Activated CD8-positive, alpha-beta T cell treated with anti-CD3 and anti-CD28 coated beads, Interleukin-2, amount 10 ng/mL, durations not matched to agents 7 days and 5 days (primary cell): ENCODE data around the gene SRSF7. TPM values are rescaled to one million over a fixed set of nuclear protein-coding genes. Genes with fewer than 3 reads are reported as not detected.
A peak's percentile ranks its signal among the peaks of the same experiment; 100 is the strongest.
"Not testable (repeated sequence)": the region's sequence is repeated elsewhere in the genome, so short reads cannot be mapped to it uniquely, and the experiment has no call there.

Experiments used
- ATAC-seq: fragments of 150-1000 bp; cut with Tn5 transposase; one replicate; pipeline ENCODE4 v1.10.0; 2021; ENCODE audit warnings: moderate library complexity
- CTCF ChIA-PET: fragments of 350-600 bp; sonication (Branson Sonifier 250); formaldehyde crosslinking; loops from one replicate; lab custom pipeline; 2021; ENCODE audit warnings: antibody characterized with exemption; lab: Charles Lee
- POLR2A ChIA-PET: fragments of 350-600 bp; sonication (Branson Sonifier 250); formaldehyde crosslinking; loops from one replicate; lab custom pipeline; 2021; ENCODE audit warnings: antibody characterized with exemption; lab: Charles Lee
- DNase-seq: peaks from one replicate; pipeline ENCODE4 v3.0.0-alpha.2; 2020
- H3K27ac Mint-ChIP-seq: one replicate; pipeline ENCODE4 v1.8.0; 2021; ENCODE audit warnings: mild to moderate bottlenecking, mixed read lengths
- H3K27me3 Mint-ChIP-seq: one replicate; pipeline ENCODE4 v1.8.0; 2021; ENCODE audit warnings: low read depth, mixed read lengths
- H3K36me3 Mint-ChIP-seq: one replicate; pipeline ENCODE4 v1.8.0; 2021; ENCODE audit warnings: low read depth, mixed read lengths
- H3K4me1 Mint-ChIP-seq: one replicate; pipeline ENCODE4 v1.8.0; 2021; ENCODE audit warnings: low read depth, mixed read lengths
- H3K4me3 Mint-ChIP-seq: one replicate; pipeline ENCODE4 v1.8.0; 2021; ENCODE audit warnings: mild to moderate bottlenecking, mixed read lengths
- H3K9me3 Mint-ChIP-seq: one replicate; pipeline ENCODE4 v1.8.0; 2022; ENCODE audit warnings: mixed read lengths; ENCODE audit not compliant: insufficient read depth
- total RNA-seq, 2 experiments: library from RNA; stranded (reverse); gene quantifications; one replicate each; pipeline ENCODE4 v1.2.3, GENCODE V29; 2021

Gene SRSF7
- total RNA-seq, 2 experiments from 2014 or later: 348 to 356 TPM

GRCh38 chr2:38731684-38732221 is 19.4 kb downstream of the SRSF7 start:
- H3K36me3 Mint-ChIP-seq: peaks cover 35% of the 10 kb centered on the region
- no peaks in the 10 kb centered on the region for H3K9me3 Mint-ChIP-seq
- H3K4me1 Mint-ChIP-seq: no peaks in the 10 kb centered on the region
- ATAC-seq (no peak), DNase-seq (no peak)
- ChIA-PET CTCF (interaction anchor here (1.0 to 2.0 kb wide), 4 partner anchors 9 to 152 kb away, joined by 3 to 13 read pairs (median 4); no protein-coding TSS in a partner anchor), POLR2A (interaction anchor here (0.8 to 1.9 kb wide), 4 partner anchors 13 to 130 kb away, joined by 3 to 14 read pairs (median 4); partner anchors contain the start of gene SRSF7)
- no peak overlapping the region for H3K4me3 Mint-ChIP-seq
- peak overlapping the region; percentile 23 for H3K27ac Mint-ChIP-seq
- H3K27me3 Mint-ChIP-seq: no peaks in the 10 kb centered on the region

- Mint-ChIP-seq H3K9me3 (no peaks in the 10 kb centered on the region), H3K4me3 (no peak overlapping the region), H3K4me1 (no peaks in the 10 kb centered on the region), H3K36me3 (peaks cover 32% of the 10 kb centered on the region), H3K27me3 (no peaks in the 10 kb centered on the region), H3K27ac (peak overlapping the region; percentile 23)
- ATAC-seq: no peak
- ChIA-PET CTCF (interaction anchor here (1.4 to 2.0 kb wide), 2 partner anchors 103 to 149 kb away, joined by 3 to 13 read pairs; no protein-coding TSS in a partner anchor), POLR2A (interaction anchor here (1.0 to 1.9 kb wide), 2 partner anchors 20 to 130 kb away, joined by 4 to 14 read pairs; partner anchors contain the start of gene SRSF7)
- no peak for DNase-seq
Observed at GRCh38 chr2:38731090-38731489, 20.1 kb downstream of the SRSF7 start.

DNA sequence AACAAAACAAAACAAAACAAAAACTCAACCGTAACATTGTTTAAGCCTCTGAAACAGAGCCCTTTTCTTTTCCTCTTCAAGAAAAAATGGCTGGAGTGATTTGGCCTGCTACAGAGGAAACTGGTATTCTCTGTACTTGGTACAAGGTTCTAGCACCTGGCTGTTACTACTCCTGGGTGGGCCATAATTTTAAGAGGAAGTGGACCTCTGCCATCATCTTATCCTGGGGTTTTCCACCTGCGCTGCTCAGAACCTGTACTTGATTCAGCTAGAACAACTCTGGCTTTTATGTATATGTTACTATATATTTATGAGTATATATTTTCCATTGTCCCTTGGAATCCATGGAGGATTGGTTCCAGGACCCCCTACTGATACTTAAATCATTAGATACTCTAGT is 22.5 kb downstream of the SRSF7 start:
- H3K4me1 Mint-ChIP-seq: peaks cover 7% of the 10 kb centered on the region
- H3K27me3 Mint-ChIP-seq: no peaks in the 10 kb centered on the region
- ChIA-PET CTCF (interaction anchor here (8.8 to 9.6 kb wide), 2 partner anchors 124 to 147 kb away, joined by 89 to 139 read pairs; partner anchors contain the start of gene HNRNPLL), POLR2A (no interaction called here)
- peaks cover 28% of the 10 kb centered on the region for H3K36me3 Mint-ChIP-seq
- H3K4me3 Mint-ChIP-seq: no peak overlapping the region
- ATAC-seq: no peak
- no peak overlapping the region for H3K27ac Mint-ChIP-seq
- DNase-seq: no peak
- H3K9me3 Mint-ChIP-seq: no peaks in the 10 kb centered on the region

- ChIA-PET POLR2A (interaction anchor here (0.6 kb wide), 1 partner anchor 176 kb away, joined by 3 read pairs; no protein-coding TSS in a partner anchor), CTCF (interaction anchor here (8.8 to 9.6 kb wide), 2 partner anchors 123 to 146 kb away, joined by 89 to 139 read pairs; partner anchors contain the start of gene HNRNPLL)
- peaks cover 13% of the 10 kb centered on the region for H3K4me1 Mint-ChIP-seq
- H3K9me3 Mint-ChIP-seq: no peaks in the 10 kb centered on the region
- no peak overlapping the region for H3K27ac Mint-ChIP-seq
- no peak for ATAC-seq
- H3K4me3 Mint-ChIP-seq: no peak overlapping the region
- no peaks in the 10 kb centered on the region for H3K27me3 Mint-ChIP-seq
- H3K36me3 Mint-ChIP-seq: peaks cover 22% of the 10 kb centered on the region
- no peak for DNase-seq
Observed at GRCh38 chr2:38727661-38728060, 23.5 kb downstream of the SRSF7 start.

DNA sequence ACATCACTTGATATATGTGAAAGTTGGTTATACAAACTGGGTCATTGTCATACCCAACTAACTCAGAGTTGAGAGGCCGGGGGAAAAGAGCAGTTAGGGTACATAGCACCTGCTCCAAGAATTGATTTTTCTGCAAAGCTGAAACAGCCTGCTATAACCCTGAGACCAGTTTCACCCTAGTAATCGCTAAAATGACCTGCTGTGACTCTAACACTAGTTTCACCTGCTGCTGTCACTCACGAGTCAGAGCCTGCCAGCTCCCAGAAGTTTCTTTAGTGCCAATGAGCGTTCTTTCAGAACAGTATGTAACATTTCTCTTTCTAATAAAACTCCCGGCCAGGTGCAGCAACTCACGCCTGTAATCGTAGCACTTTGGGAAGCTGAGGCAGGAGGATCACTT is 28.0 kb downstream of the SRSF7 start:
- Mint-ChIP-seq H3K4me3 (no peak overlapping the region), H3K4me1 (peaks cover 36% of the 10 kb centered on the region), H3K27ac (peak overlapping the region; percentile 83), H3K27me3 (no peaks in the 10 kb centered on the region), H3K9me3 (no peaks in the 10 kb centered on the region), H3K36me3 (peaks cover 31% of the 10 kb centered on the region)
- no peak for DNase-seq
- no peak for ATAC-seq
- ChIA-PET CTCF (interaction anchor here (0.8 to 9.6 kb wide), 13 partner anchors 10 to 165 kb away, joined by 3 to 139 read pairs (median 4); partner anchors contain the start of genes HNRNPLL and SRSF7), POLR2A (interaction anchor here (1.0 to 1.7 kb wide), 3 partner anchors 33 to 121 kb away, joined by 3 to 4 read pairs (median 3); partner anchors contain the start of gene HNRNPLL)

DNA sequence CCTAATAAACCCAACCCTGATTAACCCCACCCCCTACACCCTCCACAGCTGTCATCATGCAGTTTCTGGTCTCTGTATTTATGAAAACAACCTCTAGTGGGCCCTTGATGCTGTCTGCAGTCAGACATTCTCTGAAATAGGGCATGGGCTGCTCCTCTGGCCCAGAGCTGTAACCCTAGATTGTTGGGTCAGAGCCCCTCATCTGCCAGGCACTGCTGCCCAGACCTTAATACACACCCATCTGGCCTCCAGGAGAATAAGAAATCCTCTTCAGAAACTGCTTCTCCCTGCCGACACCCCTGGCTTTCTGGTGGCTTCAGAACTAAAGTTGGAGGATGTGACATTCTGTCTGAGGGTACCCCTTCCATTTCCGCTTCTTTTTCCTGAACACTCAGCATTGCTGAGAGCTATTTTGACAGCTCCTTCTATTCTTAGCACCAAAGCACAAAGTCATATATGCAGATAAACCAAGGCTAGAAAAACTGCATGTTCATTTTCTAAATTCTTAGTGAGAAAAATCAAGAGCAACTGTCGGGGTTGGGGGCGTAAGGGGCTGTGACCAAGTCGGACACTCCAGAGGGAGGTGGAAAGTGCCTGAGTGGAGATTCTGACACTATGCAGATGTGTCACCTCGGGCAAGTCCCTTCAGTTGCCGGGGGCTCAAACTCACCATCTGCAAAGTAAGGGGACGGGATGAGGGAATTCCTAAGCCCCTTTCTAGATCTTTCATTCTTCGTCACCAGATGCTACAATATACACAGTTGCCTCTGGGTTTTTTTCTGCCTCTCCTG is 28.7 kb downstream of the SRSF7 start:
- ATAC-seq (peak; percentile 56), DNase-seq (peak; percentile 42)
- ChIA-PET CTCF (interaction anchor here (1.0 to 9.6 kb wide), 12 partner anchors 9 to 164 kb away, joined by 3 to 139 read pairs (median 5); partner anchors contain the start of gene HNRNPLL), POLR2A (interaction anchor here (0.5 to 1.7 kb wide), 5 partner anchors 29 to 120 kb away, joined by 3 to 5 read pairs (median 3); partner anchors contain the start of genes HNRNPLL and SRSF7)
- Mint-ChIP-seq H3K4me1 (peaks cover 36% of the 10 kb centered on the region), H3K9me3 (no peaks in the 10 kb centered on the region), H3K36me3 (peaks cover 31% of the 10 kb centered on the region), H3K27ac (peak overlapping the region; percentile 83), H3K27me3 (no peaks in the 10 kb centered on the region), H3K4me3 (peak overlapping the region; percentile 32)

DNA sequence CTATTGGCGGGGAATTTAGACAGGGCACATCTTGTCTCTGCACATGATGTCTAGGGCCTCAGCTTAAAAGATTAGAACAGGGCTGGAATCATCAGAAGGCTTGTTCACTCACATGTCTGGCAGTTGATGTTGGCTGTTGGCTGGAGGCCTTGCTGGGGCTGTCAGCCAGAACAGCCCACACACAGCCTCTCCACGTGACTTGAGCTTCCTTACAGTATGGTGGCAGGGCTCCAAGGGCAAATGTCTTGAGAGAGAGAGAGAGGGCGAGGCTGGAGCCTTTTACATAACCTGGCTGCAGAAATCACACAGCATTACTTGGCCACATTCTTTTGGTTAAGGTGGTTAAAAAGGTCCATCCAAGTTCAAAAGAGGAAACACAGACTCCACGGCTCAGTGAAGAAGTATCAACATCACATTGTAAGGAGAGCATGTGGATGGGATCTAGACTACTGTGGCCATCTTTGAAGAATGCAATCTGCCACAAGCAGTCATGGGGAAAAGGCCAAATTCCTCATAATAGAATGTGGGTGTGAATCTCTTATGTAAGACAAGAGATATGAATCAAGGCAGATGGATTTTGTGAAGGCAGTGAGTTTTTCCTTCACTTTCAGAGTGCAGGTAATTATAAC is 30.4 kb downstream of the SRSF7 start:
- peaks cover 35% of the 10 kb centered on the region for H3K36me3 Mint-ChIP-seq
- H3K9me3 Mint-ChIP-seq: no peaks in the 10 kb centered on the region
- H3K27me3 Mint-ChIP-seq: no peaks in the 10 kb centered on the region
- ChIA-PET POLR2A (interaction anchor here (0.7 kb wide), 1 partner anchor 54 kb away, joined by 3 read pairs; the partner anchor contains the start of gene GALM), CTCF (interaction anchor here (2.1 kb wide), 1 partner anchor 38 kb away, joined by 10 read pairs; no protein-coding TSS in a partner anchor)
- DNase-seq (no peak), ATAC-seq (peak; percentile 17)
- peaks cover 33% of the 10 kb centered on the region for H3K4me1 Mint-ChIP-seq
- peak overlapping the region; percentile 37 for H3K27ac Mint-ChIP-seq
- no peak overlapping the region for H3K4me3 Mint-ChIP-seq

DNA sequence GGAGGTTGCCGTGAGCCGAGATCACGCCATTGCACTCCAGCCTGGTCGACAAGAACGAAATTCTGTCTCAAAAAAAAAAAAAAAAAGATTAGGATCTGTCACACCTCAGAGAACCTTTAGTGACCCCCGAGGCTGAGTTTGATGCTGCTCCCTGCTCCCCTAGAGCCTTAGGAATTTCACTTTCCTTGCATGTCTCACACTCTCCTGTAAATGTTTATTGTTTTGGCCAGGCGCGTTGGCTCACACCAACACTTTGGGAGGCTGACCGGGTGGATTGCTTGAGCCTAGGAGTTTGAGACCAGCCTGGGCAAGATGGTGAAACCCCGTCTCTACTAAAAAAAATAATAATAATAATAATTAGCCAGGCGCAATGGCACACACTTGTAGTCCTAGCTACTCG is 31.5 kb downstream of the SRSF7 start:
- no peak overlapping the region for H3K27ac Mint-ChIP-seq
- ATAC-seq: no peak
- no peaks in the 10 kb centered on the region for H3K9me3 Mint-ChIP-seq
- peaks cover 36% of the 10 kb centered on the region for H3K4me1 Mint-ChIP-seq
- DNase-seq: no peak
- no peaks in the 10 kb centered on the region for H3K27me3 Mint-ChIP-seq
- H3K36me3 Mint-ChIP-seq: peaks cover 39% of the 10 kb centered on the region
- POLR2A ChIA-PET: no interaction called here
- CTCF ChIA-PET: interaction anchor here (0.9 kb wide), 1 partner anchor 52 kb away, joined by 3 read pairs; no protein-coding TSS in a partner anchor
- no peak overlapping the region for H3K4me3 Mint-ChIP-seq

DNA sequence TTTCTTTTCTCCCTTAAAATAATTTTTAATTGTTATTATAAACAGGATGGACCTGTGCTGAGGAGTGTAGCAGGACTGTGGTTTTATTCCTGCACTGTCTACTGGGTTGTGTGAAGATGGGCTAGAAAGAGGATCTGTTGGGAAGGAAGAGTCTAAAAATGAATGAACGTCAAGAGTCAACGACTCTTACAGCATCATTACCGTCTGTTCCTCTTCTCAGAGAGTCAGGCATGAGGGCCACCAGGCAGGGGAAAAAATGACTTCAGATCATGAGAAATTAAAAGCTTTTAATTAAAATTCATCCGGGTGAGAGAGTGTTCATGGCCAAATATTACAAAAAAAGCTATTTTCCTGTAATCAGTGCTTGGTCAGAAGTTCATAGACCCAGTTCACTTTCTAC is 32.6 kb downstream of the SRSF7 start:
- no peaks in the 10 kb centered on the region for H3K9me3 Mint-ChIP-seq
- ATAC-seq (no peak), DNase-seq (no peak)
- ChIA-PET CTCF (interaction anchor here (0.8 to 2.6 kb wide), 3 partner anchors 51 to 137 kb away, joined by 3 to 15 read pairs (median 3); no protein-coding TSS in a partner anchor), POLR2A (no interaction called here)
- peaks cover 42% of the 10 kb centered on the region for H3K36me3 Mint-ChIP-seq
- no peaks in the 10 kb centered on the region for H3K27me3 Mint-ChIP-seq
- no peak overlapping the region for H3K27ac Mint-ChIP-seq
- H3K4me3 Mint-ChIP-seq: no peak overlapping the region
- peaks cover 40% of the 10 kb centered on the region for H3K4me1 Mint-ChIP-seq

GRCh38 chr2:38716185-38716584 is 35.0 kb downstream of the SRSF7 start:
- Mint-ChIP-seq H3K27ac (no peak overlapping the region), H3K27me3 (no peaks in the 10 kb centered on the region), H3K4me3 (no peak overlapping the region), H3K9me3 (no peaks in the 10 kb centered on the region), H3K4me1 (peaks cover 22% of the 10 kb centered on the region), H3K36me3 (peaks cover 54% of the 10 kb centered on the region)
- no peak for ATAC-seq
- ChIA-PET POLR2A (no interaction called here), CTCF (interaction anchor here (1.0 to 1.4 kb wide), 3 partner anchors 111 to 180 kb away, joined by 3 to 7 read pairs (median 6); no protein-coding TSS in a partner anchor)
- no peak for DNase-seq

DNA sequence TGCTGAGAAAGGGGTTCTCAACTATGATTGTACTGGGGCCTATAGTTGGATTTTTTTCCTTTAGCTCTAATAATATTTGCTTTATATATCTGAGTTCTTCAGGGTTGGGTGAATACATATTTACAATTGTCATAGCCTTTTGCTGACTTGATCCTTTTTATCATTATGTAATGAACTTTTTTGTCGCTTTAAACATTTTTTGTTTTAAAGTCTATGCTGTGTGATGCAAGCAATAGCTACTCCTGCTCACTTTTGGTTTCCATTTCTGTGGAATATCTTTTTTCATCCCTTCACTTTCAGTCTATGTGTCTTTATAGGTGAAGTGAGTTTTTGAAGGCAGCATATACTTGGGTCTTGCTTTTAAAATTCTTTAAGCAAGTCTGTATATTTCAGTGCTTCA is 36.2 kb downstream of the SRSF7 start:
- POLR2A ChIA-PET, DNase-seq, H3K27me3 Mint-ChIP-seq, ATAC-seq, H3K4me3 Mint-ChIP-seq, H3K9me3 Mint-ChIP-seq: not testable (repeated sequence)
- peak overlapping the region; percentile 55 for H3K27ac Mint-ChIP-seq
- CTCF ChIA-PET: interaction anchor here (1.3 to 2.1 kb wide), 3 partner anchors 10 to 133 kb away, joined by 4 to 10 read pairs (median 7); no protein-coding TSS in a partner anchor
- peaks cover 17% of the 10 kb centered on the region for H3K4me1 Mint-ChIP-seq
- peaks cover 48% of the 10 kb centered on the region for H3K36me3 Mint-ChIP-seq
